ENCODE results near the gene PCYT2. TPM values are rescaled to one million over a fixed set of nuclear protein-coding genes. Genes with fewer than 3 reads are reported as not detected.

The PCYT2 gene
- total and polyA plus RNA-seq, 2 experiments from 2014 or later: 83.8 to 138 TPM

GRCh38 chr17:81909966-81910839 is 996 bp downstream of the PCYT2 start:
- peak in 1 of 2 donors; percentile 55 for DNase-seq (ENCODE audit: low read depth in 1 of 2, low spot score in 1 of 2)
- TF ChIP-seq, protein P1, sequence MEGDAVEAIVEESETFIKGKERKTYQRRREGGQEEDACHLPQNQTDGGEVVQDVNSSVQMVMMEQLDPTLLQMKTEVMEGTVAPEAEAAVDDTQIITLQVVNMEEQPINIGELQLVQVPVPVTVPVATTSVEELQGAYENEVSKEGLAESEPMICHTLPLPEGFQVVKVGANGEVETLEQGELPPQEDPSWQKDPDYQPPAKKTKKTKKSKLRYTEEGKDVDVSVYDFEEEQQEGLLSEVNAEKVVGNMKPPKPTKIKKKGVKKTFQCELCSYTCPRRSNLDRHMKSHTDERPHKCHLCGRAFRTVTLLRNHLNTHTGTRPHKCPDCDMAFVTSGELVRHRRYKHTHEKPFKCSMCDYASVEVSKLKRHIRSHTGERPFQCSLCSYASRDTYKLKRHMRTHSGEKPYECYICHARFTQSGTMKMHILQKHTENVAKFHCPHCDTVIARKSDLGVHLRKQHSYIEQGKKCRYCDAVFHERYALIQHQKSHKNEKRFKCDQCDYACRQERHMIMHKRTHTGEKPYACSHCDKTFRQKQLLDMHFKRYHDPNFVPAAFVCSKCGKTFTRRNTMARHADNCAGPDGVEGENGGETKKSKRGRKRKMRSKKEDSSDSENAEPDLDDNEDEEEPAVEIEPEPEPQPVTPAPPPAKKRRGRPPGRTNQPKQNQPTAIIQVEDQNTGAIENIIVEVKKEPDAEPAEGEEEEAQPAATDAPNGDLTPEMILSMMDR (IDR thresholded peaks at IDR 0.05; ENCODE audit: low read depth, low read length): no peak
- H3K27me3 ChIP-seq: no peaks in the 10 kb centered on the region
- H3K9me3 ChIP-seq (ENCODE audit: low read depth): no peaks in the 10 kb centered on the region
- peak overlapping the region; percentile 63 for H3K4me3 ChIP-seq
- H3K36me3 ChIP-seq: peaks cover 20% of the 10 kb centered on the region
- peaks cover 8% of the 10 kb centered on the region for H3K4me1 ChIP-seq (ENCODE audit: low read depth)
- H3K27ac ChIP-seq: peak overlapping the region; percentile 72

GRCh38 chr17:81909231-81909630 is 2.0 kb downstream of the PCYT2 start:
- peaks cover 23% of the 10 kb centered on the region for H3K36me3 ChIP-seq

GRCh38 chr17:81908793-81909192 is 2.4 kb downstream of the PCYT2 start:
- Histone ChIP-seq H3K9me3 (ENCODE audit: low read depth) (no peaks in the 10 kb centered on the region), H3K4me3 (no peak overlapping the region), H3K4me1 (ENCODE audit: low read depth) (peaks cover 8% of the 10 kb centered on the region), H3K27me3 (no peaks in the 10 kb centered on the region), H3K36me3 (peaks cover 21% of the 10 kb centered on the region), H3K27ac (no peak overlapping the region)
- TF ChIP-seq, protein P1 (IDR thresholded peaks at IDR 0.05; ENCODE audit: low read depth, low read length): no peak
- no peak for DNase-seq (ENCODE audit: low read depth in 1 of 2, low spot score in 1 of 2)

More at GRCh38 chr17:81909231-81909630, 2.0 kb downstream of the PCYT2 start:
- no peak for DNase-seq (ENCODE audit: low read depth in 1 of 2, low spot score in 1 of 2)
- H3K9me3 ChIP-seq (ENCODE audit: low read depth): no peaks in the 10 kb centered on the region
- no peaks in the 10 kb centered on the region for H3K27me3 ChIP-seq
- H3K4me3 ChIP-seq: no peak overlapping the region
- TF ChIP-seq, protein P1 (IDR thresholded peaks at IDR 0.05; ENCODE audit: low read depth, low read length): no peak
- H3K4me1 ChIP-seq (ENCODE audit: low read depth): peaks cover 8% of the 10 kb centered on the region
- H3K27ac ChIP-seq: peak overlapping the region; percentile 72

- peaks cover 4% of the 10 kb centered on the region for H3K27me3 ChIP-seq
- no peak for DNase-seq (ENCODE audit: low read depth in 1 of 2, low spot score in 1 of 2)
- TF ChIP-seq, protein P1 (IDR thresholded peaks at IDR 0.05; ENCODE audit: low read depth, low read length): no peak
- no peak overlapping the region for H3K27ac ChIP-seq
- H3K36me3 ChIP-seq: peaks cover 12% of the 10 kb centered on the region
- H3K4me1 ChIP-seq (ENCODE audit: low read depth): peaks cover 8% of the 10 kb centered on the region
- no peaks in the 10 kb centered on the region for H3K9me3 ChIP-seq (ENCODE audit: low read depth)
- no peak overlapping the region for H3K4me3 ChIP-seq
Observed at GRCh38 chr17:81907219-81908145, 3.7 kb downstream of the PCYT2 start.

DNA sequence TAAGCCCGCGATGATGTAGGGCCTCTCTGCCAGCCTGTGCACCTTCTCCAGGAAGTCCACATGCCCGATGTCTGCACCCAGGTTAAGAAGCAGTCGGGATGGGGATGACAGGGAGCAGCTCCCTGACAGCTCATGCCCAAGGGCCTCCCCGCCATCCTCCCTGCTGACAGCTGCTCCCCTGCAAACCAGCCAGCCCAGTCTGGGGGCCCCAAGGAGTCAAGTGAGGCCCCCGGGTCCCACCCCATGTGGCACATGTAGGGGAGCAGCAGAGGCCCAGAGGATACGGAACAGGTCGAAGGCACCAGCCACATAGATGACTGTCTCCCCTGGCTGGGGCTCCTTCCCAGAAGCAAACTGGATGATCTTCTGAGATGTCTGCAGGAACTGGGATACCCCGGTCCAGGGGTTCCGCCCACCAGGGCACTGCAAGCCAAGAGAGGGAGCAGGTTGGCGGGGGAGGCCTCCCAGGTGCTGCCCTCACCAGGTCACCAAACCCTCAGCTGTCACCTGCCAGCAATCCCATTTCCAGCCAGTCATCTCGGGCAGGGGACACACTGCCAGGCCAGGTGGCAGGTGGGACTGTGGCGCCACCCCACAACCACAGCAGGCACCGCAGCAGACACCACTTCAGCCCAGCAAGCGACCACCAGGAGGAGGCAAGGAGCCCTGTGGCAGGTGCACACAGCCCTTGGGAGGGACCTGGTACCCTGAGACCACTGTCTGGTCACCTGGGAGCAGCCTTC is 4.6 kb downstream of the PCYT2 start:
- DNase-seq (ENCODE audit: low read depth in 1 of 2, low spot score in 1 of 2): no peak
- H3K27ac ChIP-seq: no peak overlapping the region
- H3K27me3 ChIP-seq: peaks cover 11% of the 10 kb centered on the region
- peaks cover 8% of the 10 kb centered on the region for H3K4me1 ChIP-seq (ENCODE audit: low read depth)
- H3K4me3 ChIP-seq: no peak overlapping the region
- peaks cover 12% of the 10 kb centered on the region for H3K36me3 ChIP-seq
- TF ChIP-seq, protein P1 (IDR thresholded peaks at IDR 0.05; ENCODE audit: low read depth, low read length): no peak
- no peaks in the 10 kb centered on the region for H3K9me3 ChIP-seq (ENCODE audit: low read depth)

Measured in cardiac muscle cell (in vitro differentiated cells and primary cell).